HEK293 (cell line): Measurements from ENCODE around the gene AGO3.

ENCODE experiments used
- ZNF146 ChIP-seq: fragments of 450-650 bp; formaldehyde crosslinking; IDR thresholded peaks from 2 replicates; pipeline ENCODE4 v1.5.1; 2016; ENCODE audit warnings: missing biosample characterization, missing genetic modification characterization
- TF ChIP-seq, protein P1 (sequence below): fragments of 450-650 bp; formaldehyde crosslinking; IDR thresholded peaks from 2 replicates; pipeline ENCODE4 v1.5.1; 2017; ENCODE audit warnings: missing biosample characterization, mild to moderate bottlenecking, missing genetic modification characterization, moderate library complexity

DNA sequence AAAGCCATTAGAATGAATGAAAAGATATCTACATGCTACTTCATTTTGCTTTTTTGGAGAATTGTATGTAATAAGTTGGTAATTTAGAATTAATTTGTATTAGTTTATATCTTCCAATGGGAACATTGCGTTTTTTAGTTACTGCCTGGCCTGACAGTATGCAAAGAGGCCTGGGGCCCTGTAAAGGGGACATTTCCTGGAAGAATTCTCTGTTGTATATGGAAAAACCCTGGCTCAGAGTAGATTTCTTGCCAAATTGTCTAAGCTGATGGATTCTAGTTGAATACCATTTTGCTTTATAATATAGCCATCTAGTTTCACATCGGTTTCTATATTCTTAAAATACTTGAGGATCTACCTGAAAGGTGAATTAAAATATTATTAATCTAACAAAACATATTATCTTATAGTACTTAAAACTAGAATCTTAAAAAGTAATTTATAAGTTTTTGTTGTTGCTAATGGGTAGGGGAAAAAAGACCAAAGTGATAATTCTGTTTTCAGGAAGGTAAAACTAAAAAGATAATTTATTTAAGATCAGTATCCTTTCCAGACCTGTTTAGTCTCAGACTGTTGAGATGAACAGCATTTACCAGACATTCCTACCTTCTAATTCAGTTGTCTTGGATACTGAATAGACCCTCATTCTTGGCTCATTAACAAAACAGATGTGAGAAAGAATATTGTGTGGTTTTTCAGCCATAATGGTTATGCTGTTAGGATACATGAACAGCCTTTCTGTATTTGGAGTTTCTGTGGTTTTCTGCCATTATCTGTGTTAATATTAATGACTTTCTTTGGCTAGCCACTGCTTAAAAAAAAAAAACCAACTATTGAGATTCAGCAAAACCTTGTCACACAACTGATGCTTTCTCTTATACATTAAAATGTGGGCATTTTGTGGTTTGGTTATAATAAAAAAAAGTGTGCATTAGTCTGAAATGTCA lies 4.8 kb downstream of the AGO3 start:
- TF ChIP-seq ZNF146 (tag by site-specific recombination), result no peak
- TF ChIP-seq, protein P1, sequence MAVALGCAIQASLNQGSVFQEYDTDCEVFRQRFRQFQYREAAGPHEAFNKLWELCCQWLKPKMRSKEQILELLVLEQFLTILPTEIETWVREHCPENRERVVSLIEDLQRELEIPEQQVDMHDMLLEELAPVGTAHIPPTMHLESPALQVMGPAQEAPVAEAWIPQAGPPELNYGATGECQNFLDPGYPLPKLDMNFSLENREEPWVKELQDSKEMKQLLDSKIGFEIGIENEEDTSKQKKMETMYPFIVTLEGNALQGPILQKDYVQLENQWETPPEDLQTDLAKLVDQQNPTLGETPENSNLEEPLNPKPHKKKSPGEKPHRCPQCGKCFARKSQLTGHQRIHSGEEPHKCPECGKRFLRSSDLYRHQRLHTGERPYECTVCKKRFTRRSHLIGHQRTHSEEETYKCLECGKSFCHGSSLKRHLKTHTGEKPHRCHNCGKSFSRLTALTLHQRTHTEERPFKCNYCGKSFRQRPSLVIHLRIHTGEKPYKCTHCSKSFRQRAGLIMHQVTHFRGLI (tag by site-specific recombination), result no peak
